Osteocyte (in vitro differentiated cells): ENCODE measurements around the gene RPL36. TPM values are rescaled to one million over a fixed set of nuclear protein-coding genes. Genes with fewer than 3 reads are reported as not detected.

ENCODE experiments used
- DNase-seq: peaks from one replicate; pipeline ENCODE4 v3.0.0; 2021; ENCODE audit warnings: mixed read lengths; ENCODE audit not compliant: unreplicated experiment; ENCODE audit errors: extremely low spot score
- H3K27ac Mint-ChIP-seq: one replicate; pipeline ENCODE4 v1.8.0; 2021; ENCODE audit warnings: mild to moderate bottlenecking, mixed read lengths; ENCODE audit not compliant: unreplicated experiment
- H3K27me3 Mint-ChIP-seq: one replicate; pipeline ENCODE4 v1.8.0; 2021; ENCODE audit warnings: mixed read lengths; ENCODE audit not compliant: unreplicated experiment
- H3K36me3 Mint-ChIP-seq: one replicate; pipeline ENCODE4 v1.8.0; 2021; ENCODE audit warnings: mixed read lengths; ENCODE audit not compliant: unreplicated experiment
- H3K4me1 Mint-ChIP-seq: one replicate; pipeline ENCODE4 v1.8.0; 2021; ENCODE audit warnings: mixed read lengths; ENCODE audit not compliant: unreplicated experiment
- H3K4me3 Mint-ChIP-seq: one replicate; pipeline ENCODE4 v1.8.0; 2021; ENCODE audit warnings: mild to moderate bottlenecking, moderate library complexity, mixed read lengths; ENCODE audit not compliant: unreplicated experiment
- H3K9me3 Mint-ChIP-seq: one replicate; pipeline ENCODE4 v1.8.0; 2021; ENCODE audit warnings: mixed read lengths; ENCODE audit not compliant: unreplicated experiment
- total RNA-seq: library from RNA; stranded (reverse); gene quantifications from 2 replicates; pipeline ENCODE4 v1.2.1, GENCODE V29; 2021
- TF ChIP-seq, protein P1 (sequence below): fragments of 200-600 bp; sonication (generic); IDR thresholded peaks from 2 replicates; pipeline ENCODE4 v1.5.0; 2021; ENCODE audit warnings: antibody characterized with exemption, mild to moderate bottlenecking, moderate library complexity

RPL36 gene
- total RNA-seq, 1 donor from 2014 or later, result 728 TPM

DNA sequence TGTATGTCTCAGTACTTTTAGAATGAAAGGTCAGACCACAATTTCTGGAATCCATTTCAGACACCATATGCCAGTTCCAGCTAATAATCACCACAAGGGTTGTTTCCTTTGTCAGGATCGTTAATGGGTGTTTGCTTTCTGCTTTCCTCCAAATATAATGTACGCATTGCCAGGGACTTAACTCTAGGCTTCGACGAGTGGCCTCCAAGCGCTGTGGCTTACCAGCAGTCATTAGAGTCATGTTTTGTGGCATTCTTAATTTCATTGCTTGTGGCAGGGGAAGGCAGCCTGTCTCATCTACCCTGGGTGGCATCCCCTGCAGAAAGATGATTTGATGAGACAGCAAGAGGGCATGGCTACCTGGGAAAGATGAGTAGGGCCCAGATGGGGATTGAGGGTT, 44.7 kb upstream of the RPL36 start:
- peaks cover 52% of the 10 kb centered on the region for H3K36me3 Mint-ChIP-seq
- no peaks in the 10 kb centered on the region for H3K4me1 Mint-ChIP-seq
- no peaks in the 10 kb centered on the region for H3K27me3 Mint-ChIP-seq
- TF ChIP-seq, protein P1, sequence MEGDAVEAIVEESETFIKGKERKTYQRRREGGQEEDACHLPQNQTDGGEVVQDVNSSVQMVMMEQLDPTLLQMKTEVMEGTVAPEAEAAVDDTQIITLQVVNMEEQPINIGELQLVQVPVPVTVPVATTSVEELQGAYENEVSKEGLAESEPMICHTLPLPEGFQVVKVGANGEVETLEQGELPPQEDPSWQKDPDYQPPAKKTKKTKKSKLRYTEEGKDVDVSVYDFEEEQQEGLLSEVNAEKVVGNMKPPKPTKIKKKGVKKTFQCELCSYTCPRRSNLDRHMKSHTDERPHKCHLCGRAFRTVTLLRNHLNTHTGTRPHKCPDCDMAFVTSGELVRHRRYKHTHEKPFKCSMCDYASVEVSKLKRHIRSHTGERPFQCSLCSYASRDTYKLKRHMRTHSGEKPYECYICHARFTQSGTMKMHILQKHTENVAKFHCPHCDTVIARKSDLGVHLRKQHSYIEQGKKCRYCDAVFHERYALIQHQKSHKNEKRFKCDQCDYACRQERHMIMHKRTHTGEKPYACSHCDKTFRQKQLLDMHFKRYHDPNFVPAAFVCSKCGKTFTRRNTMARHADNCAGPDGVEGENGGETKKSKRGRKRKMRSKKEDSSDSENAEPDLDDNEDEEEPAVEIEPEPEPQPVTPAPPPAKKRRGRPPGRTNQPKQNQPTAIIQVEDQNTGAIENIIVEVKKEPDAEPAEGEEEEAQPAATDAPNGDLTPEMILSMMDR, result no peak
- no peak for DNase-seq
- no peak overlapping the region for H3K27ac Mint-ChIP-seq
- no peak overlapping the region for H3K4me3 Mint-ChIP-seq
- no peaks in the 10 kb centered on the region for H3K9me3 Mint-ChIP-seq

DNA sequence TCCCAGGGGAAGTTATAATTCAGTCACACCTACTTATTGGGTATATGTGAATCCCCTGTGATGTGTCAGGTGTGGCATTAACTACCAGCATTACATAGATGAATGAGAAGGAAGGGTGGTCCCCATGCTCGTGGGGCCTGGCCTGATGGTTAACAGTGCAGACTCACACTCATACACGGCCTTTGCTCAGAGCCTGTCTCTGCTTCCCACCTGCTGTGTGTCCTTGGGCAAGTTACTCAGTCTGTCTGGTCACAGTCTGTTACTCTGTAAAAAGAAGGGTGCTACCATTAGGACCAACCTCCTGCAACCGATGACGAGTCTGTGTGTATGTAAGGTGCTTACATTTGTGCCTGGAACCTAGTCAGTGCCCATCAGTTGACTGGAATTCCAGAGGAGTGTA, 43.4 kb upstream of the RPL36 start:
- no peaks in the 10 kb centered on the region for H3K9me3 Mint-ChIP-seq
- H3K27ac Mint-ChIP-seq, result no peak overlapping the region
- peaks cover 56% of the 10 kb centered on the region for H3K36me3 Mint-ChIP-seq
- TF ChIP-seq, protein P1, result no peak
- H3K4me3 Mint-ChIP-seq, result no peak overlapping the region
- no peaks in the 10 kb centered on the region for H3K4me1 Mint-ChIP-seq
- H3K27me3 Mint-ChIP-seq, result no peaks in the 10 kb centered on the region
- no peak for DNase-seq

DNA sequence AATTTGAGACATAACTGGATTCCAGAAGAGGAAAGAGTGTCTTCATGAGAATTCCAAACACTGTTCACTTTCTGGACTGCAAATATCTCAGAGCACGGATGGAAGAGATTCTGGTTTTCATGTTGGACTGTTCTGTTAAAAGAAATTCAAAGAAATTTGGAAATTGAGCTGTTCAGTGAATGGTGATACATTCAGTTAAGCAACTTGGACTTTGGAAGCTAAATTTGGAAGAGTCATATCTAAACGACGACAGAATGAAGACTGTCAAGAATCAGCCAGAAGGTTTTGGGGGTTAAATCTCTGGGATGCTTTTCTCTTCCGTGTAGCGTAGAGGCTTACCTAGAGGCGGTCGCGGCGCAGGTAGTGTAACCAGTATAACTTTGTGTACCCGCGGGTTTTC, 41.6 kb upstream of the RPL36 start:
- Mint-ChIP-seq H3K4me3 (no peak overlapping the region), H3K27ac (no peak overlapping the region), H3K4me1 (no peaks in the 10 kb centered on the region), H3K9me3 (no peaks in the 10 kb centered on the region), H3K36me3 (peaks cover 65% of the 10 kb centered on the region), H3K27me3 (no peaks in the 10 kb centered on the region)
- TF ChIP-seq, protein P1, result no peak
- no peak for DNase-seq

DNA sequence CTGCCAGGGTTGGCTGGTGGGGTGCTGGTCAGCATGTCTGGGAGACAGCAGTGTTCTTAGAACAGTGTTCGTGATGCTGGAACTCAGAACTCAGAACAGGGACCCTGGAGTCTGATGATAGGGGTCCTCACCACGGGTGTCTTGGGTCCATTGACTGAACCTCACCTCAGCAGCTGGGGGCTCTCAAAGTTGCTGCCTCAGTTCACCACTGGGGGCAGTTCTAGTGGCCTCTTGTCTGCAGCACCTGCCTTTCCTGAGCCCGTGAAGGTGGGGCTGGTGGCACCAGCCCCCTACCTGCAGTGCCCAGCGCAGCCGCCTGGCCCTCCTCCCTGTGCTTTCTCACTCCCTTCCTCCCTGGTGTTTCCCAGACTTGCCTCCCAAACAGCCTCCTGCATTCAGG, 38.7 kb upstream of the RPL36 start:
- Mint-ChIP-seq H3K36me3 (peaks cover 56% of the 10 kb centered on the region), H3K9me3 (no peaks in the 10 kb centered on the region), H3K4me3 (no peak overlapping the region), H3K4me1 (no peaks in the 10 kb centered on the region), H3K27me3 (no peaks in the 10 kb centered on the region), H3K27ac (no peak overlapping the region)
- DNase-seq, result no peak
- TF ChIP-seq, protein P1, result no peak

DNA sequence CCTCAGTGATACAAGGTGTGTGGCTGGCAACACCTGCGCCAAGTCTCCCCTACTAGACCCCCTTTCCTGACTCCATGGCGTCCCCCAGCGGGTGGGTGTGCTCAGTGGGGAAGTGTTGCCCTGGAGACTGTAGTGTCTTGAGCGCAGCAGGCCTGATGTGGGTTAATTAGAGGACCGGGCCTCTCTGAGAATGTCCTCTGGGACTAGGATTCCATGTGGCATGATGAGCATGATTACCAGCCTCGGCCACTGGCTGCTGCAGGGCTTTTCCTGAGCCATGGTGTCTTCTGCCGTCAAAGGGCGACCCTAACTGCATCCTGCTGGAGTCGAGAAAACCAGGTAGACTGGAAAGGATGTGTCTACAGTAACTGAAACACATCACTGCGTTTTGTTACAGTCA, 37.8 kb upstream of the RPL36 start:
- no peak overlapping the region for H3K4me3 Mint-ChIP-seq
- TF ChIP-seq, protein P1, result no peak
- no peaks in the 10 kb centered on the region for H3K27me3 Mint-ChIP-seq
- DNase-seq, result no peak
- H3K27ac Mint-ChIP-seq, result no peak overlapping the region
- no peaks in the 10 kb centered on the region for H3K9me3 Mint-ChIP-seq
- H3K4me1 Mint-ChIP-seq, result no peaks in the 10 kb centered on the region
- H3K36me3 Mint-ChIP-seq, result peaks cover 53% of the 10 kb centered on the region
